ENCODE results near the gene TMEM91.

Gene TMEM91

DNA sequence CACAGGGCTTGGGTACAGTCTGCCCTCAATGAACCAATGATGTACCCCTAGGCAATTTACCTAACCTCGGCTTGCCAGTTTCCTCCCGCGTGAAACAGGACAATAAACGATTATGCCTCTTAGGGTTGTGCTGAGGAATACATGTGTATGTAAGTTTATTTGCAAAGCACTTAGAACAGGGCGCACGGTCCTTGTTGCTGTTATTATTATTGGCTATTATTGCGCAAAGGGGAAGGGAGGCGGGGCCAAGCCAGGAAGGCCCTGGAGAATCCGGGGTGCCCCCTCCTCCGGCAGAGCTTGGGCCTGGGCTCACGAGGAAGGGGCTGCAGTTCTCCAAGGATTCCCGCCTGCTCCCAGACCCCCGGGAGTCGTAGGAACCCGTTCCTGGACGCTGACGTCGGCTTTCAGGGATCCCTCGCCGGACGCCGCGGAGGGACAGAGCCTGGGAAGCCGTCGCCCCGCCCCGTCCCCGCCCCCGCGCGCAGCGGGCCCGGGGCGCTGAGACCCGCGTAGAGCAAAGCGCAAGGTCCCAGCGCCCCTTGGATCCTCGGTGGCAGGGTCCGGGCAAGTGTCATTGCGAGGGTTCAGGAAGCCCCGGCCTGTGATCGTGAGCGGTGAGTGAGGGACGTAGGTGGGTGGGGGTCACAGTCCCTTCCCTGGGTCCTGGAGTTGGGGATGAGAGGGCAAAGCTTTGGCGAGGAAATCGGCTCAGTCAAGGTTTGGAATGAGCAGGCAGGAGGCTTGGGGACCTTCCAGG, at the start of gene TMEM91:
TMEM91 (plus strand) TSS at position 293 of the 757 bp plus-strand sequence. CDS start 1,777 bp downstream, outside the sequence.
- H3K4me3 ChIP-seq (ENCODE audit: low read depth, low read length) = peak within 1 kb of the TSS; percentile 38
- TF ChIP-seq, protein P1, sequence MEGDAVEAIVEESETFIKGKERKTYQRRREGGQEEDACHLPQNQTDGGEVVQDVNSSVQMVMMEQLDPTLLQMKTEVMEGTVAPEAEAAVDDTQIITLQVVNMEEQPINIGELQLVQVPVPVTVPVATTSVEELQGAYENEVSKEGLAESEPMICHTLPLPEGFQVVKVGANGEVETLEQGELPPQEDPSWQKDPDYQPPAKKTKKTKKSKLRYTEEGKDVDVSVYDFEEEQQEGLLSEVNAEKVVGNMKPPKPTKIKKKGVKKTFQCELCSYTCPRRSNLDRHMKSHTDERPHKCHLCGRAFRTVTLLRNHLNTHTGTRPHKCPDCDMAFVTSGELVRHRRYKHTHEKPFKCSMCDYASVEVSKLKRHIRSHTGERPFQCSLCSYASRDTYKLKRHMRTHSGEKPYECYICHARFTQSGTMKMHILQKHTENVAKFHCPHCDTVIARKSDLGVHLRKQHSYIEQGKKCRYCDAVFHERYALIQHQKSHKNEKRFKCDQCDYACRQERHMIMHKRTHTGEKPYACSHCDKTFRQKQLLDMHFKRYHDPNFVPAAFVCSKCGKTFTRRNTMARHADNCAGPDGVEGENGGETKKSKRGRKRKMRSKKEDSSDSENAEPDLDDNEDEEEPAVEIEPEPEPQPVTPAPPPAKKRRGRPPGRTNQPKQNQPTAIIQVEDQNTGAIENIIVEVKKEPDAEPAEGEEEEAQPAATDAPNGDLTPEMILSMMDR (IDR thresholded peaks at IDR 0.05; ENCODE audit: borderline replicate concordance, insufficient read depth, low read depth, low read length) = no peak

DNA sequence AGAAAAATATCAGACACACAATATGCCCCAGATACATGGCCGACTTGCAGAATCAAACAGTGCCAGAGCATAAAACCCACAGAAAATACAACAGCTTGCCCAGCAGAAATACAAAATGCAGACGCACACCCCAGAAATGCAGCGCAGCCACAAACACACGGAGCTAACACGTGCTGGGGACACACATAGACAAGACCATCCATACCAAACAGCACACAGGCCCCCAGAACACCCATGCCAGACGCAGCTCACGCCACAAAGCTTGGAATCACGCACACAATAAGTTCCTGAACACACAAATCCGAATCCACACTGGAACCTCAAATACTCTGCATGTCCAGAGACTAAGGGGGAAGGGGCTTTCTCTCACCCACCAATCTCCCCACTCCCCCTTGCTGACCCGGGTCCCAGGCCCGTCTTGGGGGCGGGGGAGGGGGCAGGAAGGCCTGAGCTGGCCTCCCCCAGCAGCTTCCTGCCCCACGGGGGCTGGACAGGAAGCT, 49.2 kb upstream of the TMEM91 start:
- TF ChIP-seq, protein P1 (IDR thresholded peaks at IDR 0.05; ENCODE audit: borderline replicate concordance, insufficient read depth, low read depth, low read length) = no peak
- peak overlapping the region; percentile 47 for H3K4me3 ChIP-seq (ENCODE audit: low read depth, low read length)

DNA sequence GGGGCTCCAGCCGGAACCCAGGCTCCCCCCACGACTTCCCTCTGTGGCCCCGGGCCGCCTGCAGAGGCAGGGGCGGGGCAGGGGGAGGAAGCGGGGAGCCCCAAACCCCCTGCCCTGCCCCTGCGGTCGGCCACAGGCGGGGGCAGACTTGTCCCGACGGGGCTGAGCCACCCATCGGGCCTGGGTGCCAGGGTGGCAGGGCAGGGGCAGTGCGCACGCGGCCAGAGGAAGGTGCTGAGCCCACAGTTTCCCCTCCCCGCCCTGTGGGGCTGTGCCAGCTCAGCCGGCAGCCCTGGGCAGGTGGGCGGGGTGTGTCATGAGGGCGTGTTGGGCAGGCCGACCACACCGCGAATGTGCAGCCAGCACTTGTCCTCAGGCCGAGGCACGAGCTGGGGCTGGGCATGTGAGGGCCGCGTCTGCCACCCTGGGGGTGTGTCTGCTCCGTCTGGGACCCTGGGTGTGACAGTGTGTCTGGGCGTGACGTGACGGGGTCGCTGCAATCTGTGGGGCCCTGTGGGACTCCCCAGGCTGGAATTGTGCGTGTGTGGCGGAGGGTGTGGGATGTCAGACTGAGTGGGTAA, 48.7 kb upstream of the TMEM91 start:
- H3K4me3 ChIP-seq (ENCODE audit: low read depth, low read length) = peak overlapping the region; percentile 47
- TF ChIP-seq, protein P1 (IDR thresholded peaks at IDR 0.05; ENCODE audit: borderline replicate concordance, insufficient read depth, low read depth, low read length) = no peak

DNA sequence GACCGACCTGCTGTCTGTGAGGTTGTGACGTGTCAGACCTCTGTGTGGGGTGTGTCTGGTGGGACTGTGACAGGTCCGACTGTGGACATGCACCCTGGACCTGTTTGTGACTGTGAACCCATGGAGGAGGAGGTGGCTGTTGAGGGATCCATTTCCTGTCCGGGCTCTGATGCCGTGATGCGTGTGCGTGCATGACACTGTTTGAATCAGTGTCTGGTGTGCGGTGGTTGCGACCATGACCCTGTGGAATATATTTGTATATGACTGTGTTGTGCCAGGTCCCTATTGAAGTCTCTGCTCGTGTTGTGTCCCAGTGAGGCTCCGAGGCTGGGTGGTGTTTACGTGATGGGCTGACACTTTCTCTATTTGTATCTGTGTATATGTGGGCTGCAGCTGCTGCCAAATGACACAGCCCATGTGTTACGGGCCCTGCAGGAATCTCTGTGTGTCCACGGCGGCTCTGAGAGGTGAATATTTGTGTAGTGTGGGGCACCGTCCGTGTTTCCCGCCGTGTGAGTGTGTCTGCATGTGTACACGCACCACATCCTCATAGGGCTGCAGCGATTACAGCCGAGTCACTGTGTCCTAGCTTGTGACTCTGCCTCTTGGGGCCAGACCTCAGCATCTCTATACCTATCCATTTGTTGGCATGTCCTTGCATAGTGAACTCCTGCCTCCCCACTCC, 48.0 kb upstream of the TMEM91 start:
- H3K4me3 ChIP-seq (ENCODE audit: low read depth, low read length) = peak overlapping the region; percentile 47
- TF ChIP-seq, protein P1 (IDR thresholded peaks at IDR 0.05; ENCODE audit: borderline replicate concordance, insufficient read depth, low read depth, low read length) = no peak

DNA sequence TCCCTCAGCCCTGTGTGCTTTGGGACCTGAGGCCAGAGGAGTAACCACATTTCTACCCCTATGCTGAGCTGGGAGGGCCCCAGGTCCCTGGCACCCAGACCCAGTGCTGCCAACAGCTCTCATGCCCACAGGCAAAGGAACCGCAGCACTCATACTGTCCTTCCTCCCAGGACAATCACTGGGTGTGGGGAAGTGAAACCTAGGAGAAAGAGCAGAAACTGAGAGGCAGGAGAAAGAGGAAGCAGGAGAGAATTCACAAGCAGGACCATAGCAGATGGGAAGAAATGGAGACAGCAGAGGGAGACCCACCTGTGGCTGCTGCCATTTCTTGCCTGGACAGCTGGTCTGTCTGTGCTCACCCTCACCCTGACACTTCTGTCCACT, 47.5 kb upstream of the TMEM91 start:
- no peak overlapping the region for H3K4me3 ChIP-seq (ENCODE audit: low read depth, low read length)
- TF ChIP-seq, protein P1 (IDR thresholded peaks at IDR 0.05; ENCODE audit: borderline replicate concordance, insufficient read depth, low read depth, low read length) = no peak

DNA sequence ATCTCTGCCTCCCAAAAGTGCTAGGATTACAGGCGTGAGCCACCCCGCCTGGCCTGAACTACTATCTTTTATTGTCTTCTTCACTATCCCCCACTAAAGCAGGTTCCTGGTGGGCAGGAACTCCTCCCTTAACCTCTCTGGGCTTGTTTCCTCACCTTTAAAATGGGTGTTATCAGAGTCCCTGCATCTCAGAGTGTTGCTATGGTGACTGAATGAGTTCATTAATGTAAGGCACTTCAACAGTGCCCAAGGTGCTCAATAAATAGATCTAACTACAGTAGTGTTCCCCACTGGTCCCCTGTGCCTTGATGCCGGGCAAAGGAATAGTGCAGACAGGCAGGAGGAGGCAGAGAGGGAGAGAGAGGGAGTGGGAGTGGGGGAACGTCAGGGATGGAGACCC, 45.9 kb upstream of the TMEM91 start:
- TF ChIP-seq, protein P1 (IDR thresholded peaks at IDR 0.05; ENCODE audit: borderline replicate concordance, insufficient read depth, low read depth, low read length) = no peak

More for the DNA sequence above, 45.9 kb upstream of the TMEM91 start:
- no peak overlapping the region for H3K4me3 ChIP-seq (ENCODE audit: low read depth, low read length)

Data from GM12875 (cell line).